HG03060 (cell line): Measurements from ENCODE around the gene JPH3.

Source experiments
- ATAC-seq: cut with Tn5 transposase; IDR thresholded peaks from one replicate; pipeline ENCODE4 v1.9.1; 2021; ENCODE audit warnings: low read depth, moderate number of reproducible peaks; ENCODE audit not compliant: unreplicated experiment

JPH3 gene

GRCh38 chr16:87729266-87729954 lies 127.1 kb downstream of the JPH3 start:
- ATAC-seq = no peak

DNA sequence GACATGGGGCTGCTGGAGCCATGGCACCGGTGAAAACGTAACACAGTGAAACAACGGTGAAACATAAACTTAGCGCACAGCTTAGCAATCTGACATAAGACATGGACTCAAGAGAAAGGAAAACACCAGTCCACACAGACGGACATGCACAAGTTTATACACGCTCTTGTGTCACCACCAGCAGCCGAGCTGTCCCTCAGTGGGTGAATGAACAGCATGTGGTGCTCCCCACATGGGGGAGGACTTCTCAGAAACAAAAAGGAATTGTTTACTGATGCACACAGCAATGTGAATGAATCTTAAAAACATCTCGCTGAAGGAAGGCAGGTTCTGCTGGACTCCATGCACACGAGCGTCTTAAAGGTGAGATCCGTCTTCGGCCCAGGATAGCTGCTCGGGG lies 129.3 kb downstream of the JPH3 start:
- no peak for ATAC-seq

DNA sequence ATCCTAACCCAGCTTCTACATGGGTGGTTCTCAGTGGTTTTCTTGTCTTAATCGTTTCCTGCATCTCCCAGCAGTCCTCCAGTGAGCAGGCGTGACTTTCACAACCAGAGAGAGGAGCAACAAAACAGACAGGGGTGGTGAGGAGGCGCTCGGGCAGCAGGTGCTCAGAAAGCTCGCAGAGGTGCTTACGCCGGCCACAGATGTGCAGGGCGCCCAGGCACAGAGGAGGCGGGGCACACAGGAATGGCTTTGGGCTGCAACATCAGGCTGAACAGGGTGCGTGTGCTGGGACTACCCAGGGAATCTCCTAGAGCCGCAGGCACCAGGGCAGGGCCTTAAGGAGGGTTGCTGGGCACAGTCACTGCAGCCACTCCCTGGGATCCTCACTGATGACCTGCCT lies 130.9 kb downstream of the JPH3 start:
- ATAC-seq = no peak

DNA sequence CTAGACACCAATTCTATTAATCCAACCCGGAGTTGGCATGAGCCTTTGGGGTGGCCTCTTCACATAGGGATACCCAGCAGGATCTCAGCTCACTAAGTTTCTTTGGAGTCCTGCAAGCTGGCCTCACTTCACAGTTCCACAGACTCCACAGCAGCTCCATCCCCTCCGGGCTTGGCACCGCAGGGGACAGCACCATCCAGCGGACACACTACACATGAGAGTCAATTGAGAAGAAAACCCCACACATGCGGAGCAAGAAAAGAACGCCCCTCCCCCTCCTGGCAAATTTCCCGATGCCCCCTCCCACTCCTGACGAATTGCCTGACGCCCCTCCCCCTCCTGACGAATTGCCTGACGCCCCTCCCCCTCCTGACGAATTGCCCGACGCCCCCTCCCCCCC lies 132.3 kb downstream of the JPH3 start:
- no peak for ATAC-seq

GRCh38 chr16:87735270-87736007 lies 133.1 kb downstream of the JPH3 start:
- ATAC-seq = no peak

- ATAC-seq = no peak
These were observed 133.7 kb downstream of the JPH3 start for GRCh38 chr16:87736008-87736382.

- ATAC-seq = no peak
These were observed 137.5 kb downstream of the JPH3 start for GRCh38 chr16:87739801-87740200.

GRCh38 chr16:87740441-87740840 lies 138.1 kb downstream of the JPH3 start:
- no peak for ATAC-seq

DNA sequence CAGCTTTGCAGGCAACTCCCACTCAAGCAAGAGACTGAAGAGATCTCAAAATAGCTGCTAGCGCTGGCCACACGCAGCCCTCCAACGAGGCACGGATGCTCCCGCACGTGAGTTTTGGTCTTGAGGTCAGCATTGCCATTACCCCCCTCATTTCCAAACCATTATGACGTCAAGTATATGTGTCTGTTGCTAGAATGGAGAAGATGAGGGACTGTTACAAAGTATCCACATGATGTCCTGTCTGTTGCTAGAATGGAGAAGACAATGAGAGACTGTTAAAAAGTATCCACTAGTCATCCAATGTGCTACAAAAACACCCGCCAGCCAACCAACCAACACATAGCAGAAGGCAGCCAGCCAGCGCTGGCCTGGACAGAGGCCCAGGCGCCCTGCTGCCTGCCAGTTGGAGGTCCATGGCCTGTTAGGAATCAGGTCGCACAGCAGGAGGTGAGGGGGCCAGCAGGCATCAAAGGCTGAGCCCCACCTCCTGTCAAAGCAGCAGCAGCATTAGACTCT lies 138.7 kb downstream of the JPH3 start:
- no peak for ATAC-seq

DNA sequence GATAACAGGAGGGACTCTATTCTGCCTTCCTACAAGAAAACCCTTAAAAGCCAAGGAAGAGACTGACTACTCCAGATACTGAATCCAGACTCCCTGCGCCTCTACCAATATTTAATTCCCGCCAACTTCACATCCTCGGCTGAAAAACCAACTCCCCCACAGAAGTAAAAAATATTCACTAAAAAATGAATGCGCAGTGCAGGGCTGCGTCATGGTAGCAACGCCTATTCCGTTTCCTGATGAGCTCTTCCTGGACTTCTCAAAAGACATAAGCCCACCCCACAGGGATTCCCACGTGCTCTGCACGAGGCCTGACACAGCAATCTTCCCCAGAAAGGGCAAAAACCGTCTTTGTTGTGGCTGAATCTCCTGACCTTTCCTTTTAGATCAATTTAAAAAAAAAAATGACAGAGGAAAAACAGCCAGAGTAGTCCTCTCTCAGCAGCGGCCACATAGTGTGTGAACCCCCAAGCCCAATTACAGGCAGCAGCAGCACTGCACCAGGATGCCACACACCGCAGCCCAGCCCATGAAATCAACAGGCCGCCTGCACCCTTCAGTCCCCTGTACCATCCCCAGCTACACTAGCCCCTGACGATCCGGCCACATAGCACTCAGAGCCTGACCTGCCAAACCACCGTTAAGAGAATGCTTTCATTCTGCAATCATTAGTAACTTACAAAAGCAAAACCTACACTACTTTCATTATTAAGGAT lies 139.6 kb downstream of the JPH3 start:
- no peak for ATAC-seq

DNA sequence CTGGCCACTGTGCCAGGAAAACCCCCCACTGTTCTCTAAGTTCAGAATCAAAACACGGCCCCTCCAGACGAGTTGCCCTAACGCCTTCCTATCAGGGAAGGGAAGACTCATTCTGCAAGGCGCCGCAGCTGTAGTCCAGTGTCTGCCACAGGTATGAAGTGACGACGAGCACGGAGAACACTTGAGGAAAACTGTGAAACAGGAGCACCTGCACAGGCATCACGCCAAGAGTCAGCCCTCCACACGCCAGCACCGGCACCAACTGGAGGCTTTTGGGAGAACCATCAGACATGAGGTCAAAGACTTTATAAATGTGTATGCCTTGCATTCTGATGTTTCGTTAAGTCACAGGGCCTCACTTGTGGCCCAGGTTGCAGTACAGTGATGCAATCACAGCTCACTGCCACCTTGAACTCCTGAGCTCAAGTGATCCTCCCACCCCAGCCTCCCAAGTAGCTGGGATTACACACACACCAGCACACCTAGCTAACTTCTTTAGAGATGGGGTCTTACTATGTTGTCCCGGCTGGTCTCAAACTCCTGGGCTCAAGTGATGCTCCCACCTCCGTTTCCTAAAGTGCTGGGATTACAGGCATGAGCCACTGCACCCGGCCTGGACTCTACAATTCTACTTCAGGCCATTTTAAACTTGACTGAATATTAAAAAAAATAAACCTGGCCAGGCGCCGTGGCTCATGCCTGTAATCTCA lies 140.6 kb downstream of the JPH3 start:
- no peak for ATAC-seq

GRCh38 chr16:87744750-87745514 lies 142.6 kb downstream of the JPH3 start:
- no peak for ATAC-seq

GRCh38 chr16:87746178-87746577 lies 143.9 kb downstream of the JPH3 start:
- no peak for ATAC-seq
